Hypothalamus (tissue), 51 donors: ENCODE measurements around the gene SBSN.
"Not testable (repeated sequence)": the region's sequence is repeated elsewhere in the genome, so short reads cannot be mapped to it uniquely, and the experiment has no call there.

Experiments
- DNase-seq, 51 donors: peaks; one replicate each; lab custom pipeline; 2025; lab: John Stamatoyannopoulos, UW

The SBSN gene

GRCh38 chr19:35478794-35479677 lies 49.1 kb downstream of the SBSN start:
- DNase-seq = no peak

DNA sequence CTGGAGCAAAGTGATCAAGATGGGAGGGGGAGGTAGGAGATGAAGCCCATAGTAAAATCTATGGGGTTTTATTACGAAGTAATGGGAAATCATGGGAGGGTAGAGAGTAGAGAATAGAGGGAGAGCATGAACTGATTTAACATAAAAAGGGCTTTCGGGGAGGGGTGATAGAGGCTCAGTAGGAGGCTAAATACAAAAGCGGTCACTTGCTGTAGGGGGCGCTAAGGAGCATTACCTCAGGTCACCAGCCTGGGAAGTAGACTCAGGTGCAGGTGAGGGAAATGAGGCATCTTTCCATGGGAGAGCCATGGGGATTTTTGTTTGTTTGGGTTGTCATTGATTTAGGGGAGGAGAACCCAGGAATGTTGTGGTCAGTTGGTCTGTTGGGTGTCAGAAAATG lies 52.0 kb downstream of the SBSN start:
- no peak for DNase-seq

- DNase-seq = not testable (repeated sequence)
These were observed 53.5 kb downstream of the SBSN start for GRCh38 chr19:35474594-35474993.

DNA sequence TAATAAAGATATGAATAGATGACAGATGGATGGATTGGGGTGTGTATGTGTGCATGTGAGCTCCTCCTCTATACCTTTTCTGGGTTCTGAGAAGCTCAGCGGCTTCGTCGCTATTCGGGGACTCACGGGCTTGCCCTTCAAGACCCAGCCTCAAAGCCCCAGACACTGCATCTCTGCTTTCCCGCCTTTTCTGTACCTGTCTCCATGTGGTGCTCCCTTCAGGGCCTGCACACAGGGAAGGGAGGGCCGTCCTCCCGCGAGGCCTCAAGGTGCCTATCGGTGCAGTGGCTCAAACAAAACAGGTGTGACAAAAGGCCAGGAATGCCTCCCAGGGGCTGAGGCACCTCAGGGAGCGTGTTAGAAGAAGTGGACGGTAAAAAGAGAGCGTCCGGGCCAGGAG lies 54.0 kb downstream of the SBSN start:
- DNase-seq = no peak
